Erythroblast (primary cell): Measurements from ENCODE around the gene BMP10.

Experiments
- GATA1 ChIP-seq: IDR thresholded peaks from 2 replicates; pipeline ENCODE4 v1.6.1; 2011; ENCODE audit warnings: low read depth, mild to moderate bottlenecking, control low read depth, low read length, moderate library complexity
- POLR2A ChIP-seq: IDR thresholded peaks from 2 replicates; pipeline ENCODE4 v1.6.1; 2011; ENCODE audit warnings: mild to moderate bottlenecking, low read length

GRCh38 chr2:68857202-68857845, 13.9 kb downstream of the BMP10 start:
- TF ChIP-seq POLR2A (no peak), GATA1 (no peak)
